Calu3 (cell line): ENCODE measurements around the gene RPS21. TPM values are rescaled to one million over a fixed set of nuclear protein-coding genes. Genes with fewer than 3 reads are reported as not detected.

ENCODE experiments used
- BruUV-seq: library from RNA; stranded (reverse); fragments of 400-500 nt; replicated peaks from 2 replicates; lab custom pipeline; 2021; lab: Mats Ljungman, UMichigan
- CTCF ChIA-PET: fragments of 300-600 bp; sonication (Branson Sonifier 250); formaldehyde crosslinking; loops from one replicate; lab custom pipeline; 2022; ENCODE audit warnings: antibody characterized with exemption; lab: Charles Lee
- DNase-seq: peaks from one replicate; pipeline ENCODE4 v3.0.0; 2022
- H3K27ac Mint-ChIP-seq: one replicate; pipeline ENCODE4 v1.8.0; 2022; ENCODE audit warnings: mixed read lengths; ENCODE audit not compliant: unreplicated experiment
- H3K27me3 Mint-ChIP-seq: one replicate; pipeline ENCODE4 v1.8.0; 2022; ENCODE audit warnings: mixed read lengths; ENCODE audit not compliant: unreplicated experiment
- H3K36me3 Mint-ChIP-seq: one replicate; pipeline ENCODE4 v1.8.0; 2022; ENCODE audit warnings: mild to moderate bottlenecking, moderate library complexity, mixed read lengths; ENCODE audit not compliant: insufficient read depth, unreplicated experiment
- H3K4me1 Mint-ChIP-seq: one replicate; pipeline ENCODE4 v1.8.0; 2022; ENCODE audit warnings: mild to moderate bottlenecking, low read depth, mixed read lengths; ENCODE audit not compliant: unreplicated experiment
- H3K4me3 Mint-ChIP-seq: one replicate; pipeline ENCODE4 v1.8.0; 2022; ENCODE audit warnings: mild to moderate bottlenecking, low read depth, moderate library complexity, mixed read lengths; ENCODE audit not compliant: unreplicated experiment
- H3K9me3 Mint-ChIP-seq: one replicate; pipeline ENCODE4 v1.8.0; 2022; ENCODE audit warnings: low read depth, mixed read lengths; ENCODE audit not compliant: unreplicated experiment
- intact Hi-C: fragments of 100-400 bp; cut with micrococcal nuclease; formaldehyde crosslinking; loops from one replicate; pipeline ENCODE4 v1.10.0; 2022; ENCODE audit not compliant: unreplicated experiment
- total RNA-seq: library from RNA; stranded (reverse); gene quantifications from 2 replicates; pipeline ENCODE4 v1.2.3, GENCODE V29; 2022
- TF ChIP-seq, protein P1 (sequence below): fragments of 200-600 bp; IDR thresholded peaks from one replicate; pipeline ENCODE4 v1.8.0; 2022; ENCODE audit warnings: antibody characterized with exemption; ENCODE audit not compliant: unreplicated experiment

Gene RPS21
- total RNA-seq, 1 experiment from 2014 or later = 1,936 TPM

DNA sequence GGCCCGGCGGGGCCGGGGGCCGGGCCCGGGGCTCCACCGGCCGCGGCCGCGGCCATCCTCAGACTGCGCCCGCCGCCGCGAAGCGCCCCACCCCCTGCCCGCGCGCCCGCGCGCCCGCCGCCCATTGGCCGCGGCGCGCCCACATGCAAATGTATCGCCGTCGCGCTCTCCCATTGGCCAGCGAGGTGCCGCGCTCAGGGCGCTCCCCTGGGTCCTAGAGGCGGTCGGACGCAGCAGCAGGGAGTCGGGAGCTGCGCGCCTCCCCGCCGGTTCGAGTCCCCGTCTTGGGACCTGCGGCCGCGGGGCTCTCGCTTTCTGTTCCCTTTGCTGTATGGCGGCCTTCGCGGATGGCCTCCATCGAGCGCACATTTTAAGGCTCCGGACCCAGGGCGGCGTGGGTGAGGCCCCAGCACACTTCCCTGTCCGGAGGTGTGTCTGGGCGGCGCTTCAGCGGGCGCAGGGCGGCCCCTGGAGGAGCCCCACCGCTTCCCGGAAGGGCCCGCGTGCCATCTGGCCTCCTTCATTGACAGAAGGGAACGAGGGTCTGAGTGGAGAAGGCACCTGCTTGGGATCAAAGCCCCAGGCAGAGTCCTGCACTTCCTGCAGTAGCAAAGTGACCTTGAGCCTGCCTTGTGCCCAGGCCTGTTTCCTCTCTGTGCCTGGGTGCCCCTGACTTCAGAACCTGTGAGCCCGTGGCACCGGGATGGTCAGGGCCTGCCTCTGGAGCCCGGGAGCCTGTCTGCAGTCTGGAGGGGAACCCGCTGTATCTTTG, 20.5 kb downstream of the RPS21 start, which contains the start of gene CABLES2:
TSS of gene CABLES2 (minus strand) at position 65 of the 772 bp plus-strand sequence. CDS start at position 56, 9 bp downstream.
- Mint-ChIP-seq H3K4me3 (peak within 1 kb of the TSS; percentile 66), H3K4me1 (peaks cover 27% of the 10 kb centered on the region), H3K27me3 (no peaks in the 10 kb centered on the region), H3K9me3 (no peaks in the 10 kb centered on the region), H3K27ac (peak within 1 kb of the TSS; percentile 36), H3K36me3 (peaks cover 31% of the 10 kb centered on the region)
- CTCF ChIA-PET = interaction anchor here (0.6 kb wide), 1 partner anchor 415 kb away, joined by 3 read pairs; no protein-coding TSS in a partner anchor
- no TSS peak for BruUV-seq
- TF ChIP-seq, protein P1, sequence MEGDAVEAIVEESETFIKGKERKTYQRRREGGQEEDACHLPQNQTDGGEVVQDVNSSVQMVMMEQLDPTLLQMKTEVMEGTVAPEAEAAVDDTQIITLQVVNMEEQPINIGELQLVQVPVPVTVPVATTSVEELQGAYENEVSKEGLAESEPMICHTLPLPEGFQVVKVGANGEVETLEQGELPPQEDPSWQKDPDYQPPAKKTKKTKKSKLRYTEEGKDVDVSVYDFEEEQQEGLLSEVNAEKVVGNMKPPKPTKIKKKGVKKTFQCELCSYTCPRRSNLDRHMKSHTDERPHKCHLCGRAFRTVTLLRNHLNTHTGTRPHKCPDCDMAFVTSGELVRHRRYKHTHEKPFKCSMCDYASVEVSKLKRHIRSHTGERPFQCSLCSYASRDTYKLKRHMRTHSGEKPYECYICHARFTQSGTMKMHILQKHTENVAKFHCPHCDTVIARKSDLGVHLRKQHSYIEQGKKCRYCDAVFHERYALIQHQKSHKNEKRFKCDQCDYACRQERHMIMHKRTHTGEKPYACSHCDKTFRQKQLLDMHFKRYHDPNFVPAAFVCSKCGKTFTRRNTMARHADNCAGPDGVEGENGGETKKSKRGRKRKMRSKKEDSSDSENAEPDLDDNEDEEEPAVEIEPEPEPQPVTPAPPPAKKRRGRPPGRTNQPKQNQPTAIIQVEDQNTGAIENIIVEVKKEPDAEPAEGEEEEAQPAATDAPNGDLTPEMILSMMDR = peak; percentile 49
- intact Hi-C loops = no loop called here
- DNase-seq = peak; percentile 99

DNA sequence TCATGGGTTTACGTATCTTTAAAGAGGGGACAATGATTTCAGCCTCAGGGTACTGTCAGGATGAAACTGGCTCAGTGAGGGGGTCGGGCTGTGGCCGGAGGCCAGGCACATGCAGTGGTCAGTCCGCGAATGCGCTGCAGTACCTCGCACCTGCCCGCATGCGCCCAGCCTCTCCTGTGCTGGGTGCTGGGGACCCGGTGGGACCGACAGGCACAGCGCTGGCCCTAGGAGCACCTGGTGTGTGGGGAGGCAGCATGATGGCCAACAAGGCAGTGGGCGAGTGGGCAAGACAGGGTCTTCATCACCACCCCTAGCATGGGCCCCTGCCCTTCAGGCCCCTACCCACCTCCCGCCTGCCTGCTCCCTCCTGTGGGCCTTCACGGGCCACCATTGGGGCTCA, 21.2 kb downstream of the RPS21 start:
- TF ChIP-seq, protein P1 = no peak
- intact Hi-C loops = no loop called here
- Mint-ChIP-seq H3K4me1 (peaks cover 27% of the 10 kb centered on the region), H3K9me3 (no peaks in the 10 kb centered on the region), H3K27ac (no peak overlapping the region), H3K36me3 (peaks cover 27% of the 10 kb centered on the region), H3K27me3 (no peaks in the 10 kb centered on the region), H3K4me3 (no peak overlapping the region)
- DNase-seq = no peak
- BruUV-seq = no TSS peak
- CTCF ChIA-PET = no interaction called here

- Mint-ChIP-seq H3K27me3 (no peaks in the 10 kb centered on the region), H3K4me3 (no peak overlapping the region), H3K9me3 (no peaks in the 10 kb centered on the region), H3K36me3 (peaks cover 27% of the 10 kb centered on the region), H3K27ac (no peak overlapping the region), H3K4me1 (peaks cover 27% of the 10 kb centered on the region)
- intact Hi-C loops = no loop called here
- CTCF ChIA-PET = interaction anchor here (1.7 to 2.1 kb wide), 2 partner anchors 10 to 215 kb away, joined by 7 to 8 read pairs; no protein-coding TSS in a partner anchor
- no peak for DNase-seq
- BruUV-seq = no TSS peak
- TF ChIP-seq, protein P1 = no peak
Observed at GRCh38 chr20:62408640-62409039, 21.7 kb downstream of the RPS21 start.

DNA sequence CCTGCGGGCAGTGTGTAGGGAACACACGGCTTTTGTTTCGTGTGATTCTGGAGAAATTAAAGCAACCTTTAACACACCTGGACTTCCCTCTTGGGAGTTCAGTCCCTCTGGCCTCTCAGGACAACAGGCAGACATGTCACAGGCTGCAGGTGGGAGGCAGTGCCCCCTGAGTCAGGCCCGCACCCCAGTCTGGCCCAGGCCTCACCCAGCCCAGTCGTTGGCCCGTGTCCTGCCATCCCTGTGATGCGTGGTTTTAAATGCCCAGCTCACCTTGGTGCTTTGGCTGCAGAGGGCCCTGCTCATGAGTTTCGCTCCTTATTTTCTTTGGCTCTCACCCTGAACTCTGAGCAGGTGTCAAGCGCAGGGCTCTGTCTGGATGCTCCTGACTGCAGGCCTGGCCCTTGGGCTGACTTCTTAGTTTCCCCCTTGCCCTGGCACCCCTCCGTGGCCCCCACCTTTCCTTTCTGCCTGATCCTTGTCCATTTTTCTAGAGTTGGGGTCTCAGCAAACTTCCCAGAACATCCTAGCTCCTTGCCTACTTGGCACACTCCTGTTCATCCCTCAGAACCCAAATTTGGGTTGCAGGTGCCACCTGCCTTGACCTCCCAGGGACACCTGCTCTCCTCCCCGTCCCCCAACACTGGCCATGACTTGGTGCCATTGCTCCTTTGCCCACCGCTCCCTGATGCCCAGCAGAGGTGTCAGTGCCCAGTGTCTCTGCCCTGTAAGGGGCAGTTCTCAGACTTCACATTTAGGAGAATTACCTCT, 22.4 kb downstream of the RPS21 start:
- Mint-ChIP-seq H3K27me3 (no peaks in the 10 kb centered on the region), H3K27ac (peak overlapping the region; percentile 4), H3K36me3 (peaks cover 27% of the 10 kb centered on the region), H3K4me1 (peaks cover 27% of the 10 kb centered on the region), H3K9me3 (no peaks in the 10 kb centered on the region), H3K4me3 (no peak overlapping the region)
- CTCF ChIA-PET = interaction anchor here (1.0 to 2.3 kb wide), 11 partner anchors 9 to 233 kb away, joined by 3 to 14 read pairs (median 7); partner anchors contain the start of genes RBBP8NL, RPS21 and SLCO4A1
- TF ChIP-seq, protein P1 = no peak
- intact Hi-C loops = no loop called here
- no peak for DNase-seq
- BruUV-seq = no TSS peak
